HG02852 (cell line): ENCODE results near the gene RPS3A.
A peak's percentile ranks its signal among the peaks of the same experiment; 100 is the strongest.
"Not testable (repeated sequence)": the region's sequence is repeated elsewhere in the genome, so short reads cannot be mapped to it uniquely, and the experiment has no call there.

ENCODE experiments used
- ATAC-seq: cut with Tn5 transposase; IDR thresholded peaks from one replicate; pipeline ENCODE4 v1.9.1; 2021; ENCODE audit warnings: mild to moderate bottlenecking, moderate library complexity; ENCODE audit not compliant: unreplicated experiment

Gene RPS3A

GRCh38 chr4:151114338-151114737, 14.9 kb downstream of the RPS3A start:
- no peak for ATAC-seq

- ATAC-seq: no peak
Measured at GRCh38 chr4:151114986-151115385, 15.6 kb downstream of the RPS3A start.

GRCh38 chr4:151117371-151117962, 18.0 kb downstream of the RPS3A start:
- ATAC-seq: peak; percentile 90

- ATAC-seq: no peak
Measured at GRCh38 chr4:151129796-151130195, 30.4 kb downstream of the RPS3A start.

- ATAC-seq: no peak
Measured at GRCh38 chr4:151133311-151133710, 33.9 kb downstream of the RPS3A start.

- not testable (repeated sequence) for ATAC-seq
Measured at GRCh38 chr4:151136048-151136447, 36.6 kb downstream of the RPS3A start.

GRCh38 chr4:151139814-151140213, 40.4 kb downstream of the RPS3A start:
- ATAC-seq: no peak

- no peak for ATAC-seq
Measured at GRCh38 chr4:151142758-151143157, 43.3 kb downstream of the RPS3A start.

- ATAC-seq: no peak
Measured at GRCh38 chr4:151143162-151143561, 43.7 kb downstream of the RPS3A start.

- ATAC-seq: no peak
Measured at GRCh38 chr4:151143811-151144210, 44.4 kb downstream of the RPS3A start.

GRCh38 chr4:151144329-151145072, 45.1 kb downstream of the RPS3A start:
- ATAC-seq: no peak

GRCh38 chr4:151147000-151147399, 47.6 kb downstream of the RPS3A start:
- no peak for ATAC-seq

GRCh38 chr4:151148261-151148660, 48.8 kb downstream of the RPS3A start:
- no peak for ATAC-seq

GRCh38 chr4:151150821-151151580, 51.6 kb downstream of the RPS3A start:
- no peak for ATAC-seq

- ATAC-seq: no peak
Measured at GRCh38 chr4:151152028-151152427, 52.6 kb downstream of the RPS3A start.

- ATAC-seq: no peak
Measured at GRCh38 chr4:151153585-151153984, 54.2 kb downstream of the RPS3A start.
